ENCODE results near the gene CATSPERZ.

CATSPERZ gene, protein sequence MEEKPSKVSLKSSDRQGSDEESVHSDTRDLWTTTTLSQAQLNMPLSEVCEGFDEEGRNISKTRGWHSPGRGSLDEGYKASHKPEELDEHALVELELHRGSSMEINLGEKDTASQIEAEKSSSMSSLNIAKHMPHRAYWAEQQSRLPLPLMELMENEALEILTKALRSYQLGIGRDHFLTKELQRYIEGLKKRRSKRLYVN

DNA sequence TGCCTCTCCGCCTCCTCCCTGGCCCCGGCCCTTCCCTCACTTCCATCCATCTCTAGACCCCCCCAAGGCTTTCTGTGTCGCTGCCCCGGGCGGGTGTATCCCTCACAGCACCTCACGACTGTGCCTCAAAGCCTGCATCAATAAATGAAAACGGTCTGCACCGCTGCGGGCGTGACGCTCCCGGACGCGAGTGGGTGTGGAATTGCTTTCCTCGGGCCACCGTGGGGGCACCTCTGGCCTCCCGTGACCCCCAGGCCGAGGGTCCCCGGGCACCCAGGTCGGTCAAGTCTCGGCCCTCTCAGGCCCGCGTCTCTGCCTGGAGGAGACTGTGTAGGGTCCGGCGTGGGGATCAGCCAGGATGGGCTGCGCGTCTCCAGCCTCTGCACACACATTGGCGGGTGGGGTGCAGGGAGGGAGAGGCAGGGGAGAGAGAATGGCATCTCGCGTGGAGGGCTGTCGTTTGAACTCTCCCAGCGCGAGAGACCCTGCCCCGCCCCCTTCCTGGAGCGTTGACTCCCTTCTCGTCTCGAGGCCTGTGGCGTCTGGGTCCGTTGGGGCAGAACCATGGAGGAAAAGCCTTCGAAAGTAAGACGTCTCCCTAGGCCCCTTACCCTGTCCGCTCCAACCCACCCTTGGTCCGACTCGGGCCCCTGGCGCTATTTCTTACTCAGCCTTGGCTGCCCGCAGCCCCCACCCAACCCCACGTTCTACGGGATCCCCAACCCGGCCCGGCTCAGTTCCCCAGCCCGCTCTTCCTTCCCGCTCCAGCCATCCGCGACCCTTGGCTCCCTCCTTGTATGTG lies at the start of gene CATSPERZ:
TSS of gene CATSPERZ (plus strand) at position 512 of the 802 bp plus-strand sequence. CDS start at position 565, 53 bp downstream.
- DNase-seq (ENCODE audit: low read depth) = no peak

DNA sequence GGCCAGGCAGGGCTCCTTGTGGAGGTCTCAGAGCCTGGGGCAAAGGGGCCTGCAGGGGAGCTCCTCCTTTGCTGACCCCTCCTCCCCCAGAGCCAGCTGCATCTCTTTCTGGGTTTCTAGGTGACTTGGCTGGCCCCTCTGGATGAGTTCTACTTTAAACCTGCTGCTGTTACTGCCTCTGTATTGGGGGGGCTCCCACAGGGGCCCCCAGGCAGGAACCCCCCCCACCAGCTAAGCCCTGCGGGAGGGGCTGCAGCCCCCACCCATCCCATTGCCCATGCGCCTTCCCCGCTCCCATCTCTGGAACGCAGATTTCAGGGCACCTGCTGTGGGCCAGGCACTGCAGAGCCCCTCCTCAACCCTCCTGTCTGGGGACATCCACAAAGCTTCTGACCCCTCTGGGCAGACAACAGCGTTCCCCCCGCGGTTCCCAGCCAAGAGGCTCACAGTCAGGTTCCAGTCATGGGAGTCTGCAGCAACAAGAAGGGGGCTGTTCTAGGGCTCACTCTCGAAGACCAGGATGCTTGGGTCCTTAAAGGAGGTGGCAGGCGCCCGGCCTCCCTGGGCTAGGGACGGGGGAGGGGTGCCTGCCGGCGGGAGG lies 49.6 kb upstream of the CATSPERZ start:
- DNase-seq (ENCODE audit: low read depth) = no peak

DNA sequence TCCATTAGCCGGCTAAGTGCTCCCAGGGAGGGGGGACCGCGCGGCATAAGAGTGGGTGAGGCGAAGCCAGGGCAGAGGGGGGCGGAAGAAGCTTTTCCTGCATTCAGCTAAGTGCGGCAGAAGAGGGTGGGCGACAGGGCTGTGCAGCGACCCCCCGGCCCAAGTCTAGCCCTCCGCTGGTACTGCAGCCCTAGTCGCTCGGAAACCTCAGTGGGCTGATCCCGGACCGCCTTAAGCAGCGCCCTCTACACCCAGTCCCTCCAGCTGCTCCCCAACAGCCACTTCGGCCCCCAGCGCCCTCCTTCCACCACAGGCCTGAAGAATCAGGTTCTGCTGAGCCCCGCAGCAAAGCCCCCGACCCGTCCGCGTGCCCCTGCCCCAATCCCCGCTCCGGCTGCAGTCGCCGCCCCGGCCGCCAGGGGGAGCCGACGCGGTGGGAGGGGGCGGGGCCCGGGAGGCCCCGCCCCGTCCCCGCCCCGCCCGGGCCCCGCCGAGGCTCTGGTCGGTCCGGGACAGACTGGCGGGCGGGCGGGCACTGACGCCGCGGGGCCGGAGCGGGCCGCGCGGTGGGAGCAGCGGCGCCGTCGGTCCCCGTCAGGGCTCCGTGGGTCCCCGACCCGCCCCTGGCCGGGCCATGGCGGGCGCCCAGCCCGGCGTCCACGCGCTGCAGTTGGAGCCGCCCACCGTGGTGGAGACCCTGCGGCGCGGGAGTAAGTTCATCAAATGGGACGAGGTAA lies 49.0 kb upstream of the CATSPERZ start, which contains the start of gene PLCB3:
TSS of gene PLCB3 (plus strand) at position 515 of the 737 bp plus-strand sequence. CDS start at position 635, 120 bp downstream.
- DNase-seq (ENCODE audit: low read depth) = peak; percentile 29

DNA sequence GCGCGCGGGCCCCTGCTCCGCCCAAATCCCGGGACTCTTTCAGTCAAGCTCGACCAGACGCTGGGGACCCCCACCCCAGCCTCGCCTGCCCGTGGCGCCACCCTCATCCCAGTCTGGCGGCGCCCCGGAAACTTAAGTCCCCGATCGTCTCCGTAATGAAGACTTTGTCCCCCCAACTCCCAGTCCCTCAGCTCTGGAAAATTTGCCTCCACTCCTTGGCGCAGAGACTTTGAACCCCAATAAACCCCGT lies 48.5 kb upstream of the CATSPERZ start:
- DNase-seq (ENCODE audit: low read depth) = no peak

DNA sequence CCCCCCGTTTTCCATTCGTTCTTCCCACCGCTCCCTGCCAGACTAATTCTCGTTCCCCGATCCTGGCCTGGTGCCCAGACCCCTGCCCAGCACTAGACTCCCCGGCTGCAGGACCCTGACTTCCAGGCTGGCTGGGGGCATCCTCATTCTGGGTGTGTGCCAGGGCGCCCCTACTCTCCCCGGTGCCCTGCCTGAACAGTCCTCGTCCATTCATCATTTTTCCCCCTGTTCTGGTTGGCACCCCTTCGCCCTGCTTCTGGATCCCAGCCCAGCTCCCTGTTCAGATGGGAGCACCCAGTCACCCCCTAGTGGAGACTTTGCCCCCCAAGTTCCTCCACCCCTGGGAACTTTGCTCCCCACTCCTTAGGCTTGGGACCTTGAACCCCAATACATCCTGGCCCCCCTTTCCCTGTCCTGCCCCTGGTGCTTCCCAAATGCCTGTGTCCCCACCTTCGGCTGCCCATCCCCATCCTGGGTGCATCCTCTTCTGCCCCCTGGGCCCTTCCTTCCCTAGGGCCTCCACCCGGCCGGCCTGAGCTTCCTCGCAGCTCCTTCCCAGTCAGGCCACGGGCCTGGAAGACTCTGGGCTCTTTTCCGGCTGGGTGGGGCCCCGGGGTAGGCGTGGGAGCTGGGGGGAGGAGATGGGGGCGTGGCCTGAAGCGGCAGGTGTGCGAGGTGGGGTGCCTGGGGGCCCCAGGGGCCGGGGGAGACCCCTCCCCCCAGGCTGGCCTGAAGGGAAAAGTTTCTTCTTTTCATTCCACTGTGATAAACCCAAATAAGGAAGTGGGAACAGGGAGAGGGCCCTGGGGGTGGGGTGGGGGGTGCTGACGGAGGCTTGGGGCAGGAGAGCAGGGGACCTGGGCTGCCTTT lies 47.9 kb upstream of the CATSPERZ start:
- DNase-seq (ENCODE audit: low read depth) = peak; percentile 29

DNA sequence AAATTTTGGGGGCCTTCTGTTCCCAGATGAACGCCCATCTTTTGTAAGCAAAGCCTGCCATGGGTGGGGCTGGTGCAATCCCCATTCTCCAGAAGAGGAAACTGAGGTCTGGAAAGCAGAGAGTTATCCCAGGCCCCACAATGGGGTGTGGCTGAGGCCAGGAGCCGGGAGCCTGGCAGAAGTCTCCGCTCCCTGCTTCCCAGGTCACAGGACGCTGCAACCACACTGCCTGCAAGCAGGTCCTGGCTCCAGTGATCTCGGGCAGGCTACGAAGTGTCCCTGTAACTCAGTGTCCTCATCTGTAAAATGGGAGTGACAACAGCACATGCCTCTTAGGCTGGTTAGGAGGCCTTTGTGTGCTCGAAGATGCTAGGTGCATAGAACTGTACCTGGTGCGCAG lies 47.1 kb upstream of the CATSPERZ start:
- no peak for DNase-seq (ENCODE audit: low read depth)

DNA sequence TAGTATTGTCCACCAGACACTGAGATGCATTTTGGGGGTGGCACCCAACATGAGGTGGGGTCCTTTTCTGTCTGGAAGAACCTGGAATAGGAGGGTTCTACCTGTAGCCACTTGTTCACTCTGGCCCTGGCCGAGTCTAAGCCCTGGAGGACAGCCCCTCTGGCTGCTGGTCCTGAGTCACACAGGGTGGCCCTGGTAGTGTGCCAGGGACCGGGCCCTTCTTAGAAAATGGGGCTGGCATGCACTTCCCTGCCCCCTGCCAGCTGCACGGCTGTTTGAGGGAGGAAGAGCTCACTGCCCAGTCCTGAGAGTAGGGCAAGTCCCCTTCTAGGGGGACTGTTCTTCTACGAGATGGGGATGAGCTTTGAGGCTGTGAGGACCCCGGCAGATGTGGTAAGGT lies 46.7 kb upstream of the CATSPERZ start:
- no peak for DNase-seq (ENCODE audit: low read depth)

DNA sequence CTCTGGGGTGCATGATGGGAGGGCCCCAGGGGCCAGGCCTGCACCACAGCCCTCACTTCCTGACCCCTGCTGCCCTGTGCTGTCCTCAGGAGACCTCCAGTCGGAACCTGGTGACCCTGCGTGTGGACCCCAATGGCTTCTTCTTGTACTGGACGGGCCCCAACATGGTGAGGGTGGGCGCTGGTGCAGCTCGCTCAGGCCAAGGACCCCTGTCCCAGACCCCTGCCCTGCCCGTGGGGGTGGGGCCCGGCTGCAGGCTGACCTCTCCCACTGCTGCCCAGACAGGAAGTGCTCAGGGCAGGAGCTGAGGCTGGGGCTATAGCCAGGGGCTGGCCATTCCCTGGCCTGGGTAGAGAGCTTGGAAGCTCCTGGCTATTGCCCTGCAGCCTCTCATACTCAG lies 45.8 kb upstream of the CATSPERZ start:
- DNase-seq (ENCODE audit: low read depth) = no peak

DNA sequence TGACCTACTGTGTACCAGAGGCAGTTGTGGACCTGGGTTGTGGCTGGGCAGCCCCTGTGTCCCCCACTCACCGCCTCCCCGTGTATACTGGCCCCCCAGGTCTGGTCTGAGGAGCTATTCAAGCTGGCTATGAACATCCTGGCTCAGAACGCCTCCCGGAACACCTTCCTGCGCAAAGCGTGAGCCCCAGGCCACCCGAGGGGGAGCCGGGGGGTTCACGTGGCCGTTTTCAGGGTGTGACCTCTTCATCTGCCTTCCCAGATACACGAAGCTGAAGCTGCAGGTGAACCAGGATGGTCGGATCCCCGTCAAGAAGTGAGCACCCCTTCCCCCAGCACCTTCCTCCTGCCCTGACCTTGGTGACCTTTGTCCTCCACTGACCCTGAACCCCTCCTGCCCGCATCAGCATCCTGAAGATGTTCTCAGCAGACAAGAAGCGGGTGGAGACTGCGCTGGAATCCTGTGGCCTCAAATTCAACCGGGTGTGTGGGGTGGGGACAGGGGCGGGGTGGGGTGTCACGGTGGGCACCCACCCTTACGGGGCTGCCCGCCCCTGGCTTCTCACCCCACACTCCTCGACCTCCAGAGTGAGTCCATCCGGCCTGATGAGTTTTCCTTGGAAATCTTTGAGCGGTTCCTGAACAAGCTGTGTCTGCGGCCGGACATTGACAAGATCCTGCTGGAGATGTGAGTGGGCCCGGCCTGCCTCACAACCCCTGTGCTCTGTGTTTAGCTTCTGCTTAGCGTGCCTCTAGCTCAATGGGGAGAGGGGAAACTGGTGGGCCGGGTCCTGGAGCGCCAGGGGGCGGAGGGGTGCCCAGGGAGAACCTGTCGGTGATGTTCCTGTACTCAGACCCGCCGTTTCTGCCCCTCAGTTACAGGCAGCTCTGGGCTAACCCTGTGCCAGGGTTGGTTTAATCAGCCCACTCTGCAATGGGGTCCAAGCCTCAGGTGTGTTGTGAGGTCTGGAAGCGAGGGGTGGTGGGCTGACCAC lies 44.7 kb upstream of the CATSPERZ start:
- no peak for DNase-seq (ENCODE audit: low read depth)

DNA sequence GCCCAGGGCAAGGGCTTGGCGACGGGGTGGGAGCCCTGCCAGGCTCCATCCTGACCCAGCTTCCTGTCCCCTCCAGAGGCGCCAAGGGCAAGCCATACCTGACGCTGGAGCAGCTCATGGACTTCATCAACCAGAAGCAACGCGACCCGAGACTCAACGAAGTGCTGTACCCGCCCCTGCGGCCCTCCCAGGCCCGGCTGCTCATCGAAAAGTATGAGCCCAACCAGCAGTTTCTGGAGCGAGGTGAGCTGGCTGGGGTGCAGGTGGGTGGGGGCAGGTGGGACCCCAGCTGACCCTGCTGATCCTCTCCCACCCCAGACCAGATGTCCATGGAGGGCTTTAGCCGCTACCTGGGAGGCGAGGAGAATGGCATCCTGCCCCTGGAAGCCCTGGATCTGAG lies 43.9 kb upstream of the CATSPERZ start:
- DNase-seq (ENCODE audit: low read depth) = no peak

DNA sequence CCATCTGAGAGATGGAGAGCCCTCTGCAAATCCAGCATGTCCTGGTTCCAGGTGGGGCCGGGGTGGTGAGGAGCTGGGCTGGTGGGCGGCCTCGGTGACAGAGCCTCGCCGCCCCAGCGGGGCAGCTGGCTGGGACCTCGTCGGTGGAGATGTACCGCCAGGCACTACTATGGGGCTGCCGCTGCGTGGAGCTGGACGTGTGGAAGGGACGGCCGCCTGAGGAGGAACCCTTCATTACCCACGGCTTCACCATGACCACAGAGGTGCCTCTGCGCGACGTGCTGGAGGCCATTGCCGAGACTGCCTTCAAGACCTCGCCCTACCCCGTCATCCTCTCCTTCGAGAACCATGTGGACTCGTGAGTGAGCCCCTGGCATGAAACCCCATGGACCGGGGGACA lies 41.8 kb upstream of the CATSPERZ start:
- no peak for DNase-seq (ENCODE audit: low read depth)

DNA sequence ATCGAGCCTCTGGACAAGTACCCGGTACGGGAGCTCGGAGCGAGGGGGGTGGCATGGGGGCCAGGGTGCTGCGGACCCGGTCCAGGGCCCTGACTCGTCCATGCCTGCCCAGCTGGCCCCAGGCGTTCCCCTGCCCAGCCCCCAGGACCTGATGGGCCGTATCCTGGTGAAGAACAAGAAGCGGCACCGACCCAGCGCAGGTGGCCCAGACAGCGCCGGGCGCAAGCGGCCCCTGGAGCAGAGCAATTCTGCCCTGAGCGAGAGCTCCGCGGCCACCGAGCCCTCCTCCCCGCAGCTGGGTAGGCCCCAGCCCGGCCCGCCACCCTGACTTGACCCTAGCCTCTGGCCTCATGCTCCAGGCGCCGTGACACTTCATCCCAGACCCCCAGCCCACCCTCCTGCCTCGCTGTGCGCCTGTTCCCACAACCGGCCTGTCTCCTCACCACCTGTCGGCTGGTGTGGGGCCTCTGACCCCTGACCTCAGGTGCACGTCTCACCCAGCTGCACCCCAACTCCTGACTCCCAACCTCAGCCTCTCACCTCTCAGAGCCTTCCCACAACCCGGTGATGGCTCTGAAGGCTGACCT lies 41.1 kb upstream of the CATSPERZ start:
- no peak for DNase-seq (ENCODE audit: low read depth)

DNA sequence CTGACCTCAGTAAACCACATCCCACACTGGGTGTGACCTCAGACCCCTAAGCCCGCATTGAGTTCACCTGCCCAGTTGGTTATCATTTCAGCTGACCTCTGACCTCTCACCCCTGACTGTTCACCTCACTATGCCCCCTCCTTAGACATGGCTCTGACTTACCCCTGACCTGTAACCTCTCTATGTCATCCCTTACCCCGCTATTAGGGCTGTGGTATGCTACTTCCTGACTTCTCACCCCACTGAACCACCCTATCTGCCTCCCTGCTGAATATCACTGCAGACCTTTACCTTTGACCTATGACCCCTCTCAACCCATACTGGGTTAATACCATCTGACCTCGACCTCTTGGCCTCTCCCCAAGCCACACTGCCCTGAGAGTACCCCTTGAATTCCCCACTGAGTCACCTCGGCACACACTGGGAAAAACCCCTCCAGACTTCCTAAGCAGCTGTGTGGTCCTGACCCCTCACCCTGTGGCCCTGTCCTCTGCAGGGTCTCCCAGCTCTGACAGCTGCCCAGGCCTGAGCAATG lies 40.6 kb upstream of the CATSPERZ start:
- DNase-seq (ENCODE audit: low read depth) = no peak

DNA sequence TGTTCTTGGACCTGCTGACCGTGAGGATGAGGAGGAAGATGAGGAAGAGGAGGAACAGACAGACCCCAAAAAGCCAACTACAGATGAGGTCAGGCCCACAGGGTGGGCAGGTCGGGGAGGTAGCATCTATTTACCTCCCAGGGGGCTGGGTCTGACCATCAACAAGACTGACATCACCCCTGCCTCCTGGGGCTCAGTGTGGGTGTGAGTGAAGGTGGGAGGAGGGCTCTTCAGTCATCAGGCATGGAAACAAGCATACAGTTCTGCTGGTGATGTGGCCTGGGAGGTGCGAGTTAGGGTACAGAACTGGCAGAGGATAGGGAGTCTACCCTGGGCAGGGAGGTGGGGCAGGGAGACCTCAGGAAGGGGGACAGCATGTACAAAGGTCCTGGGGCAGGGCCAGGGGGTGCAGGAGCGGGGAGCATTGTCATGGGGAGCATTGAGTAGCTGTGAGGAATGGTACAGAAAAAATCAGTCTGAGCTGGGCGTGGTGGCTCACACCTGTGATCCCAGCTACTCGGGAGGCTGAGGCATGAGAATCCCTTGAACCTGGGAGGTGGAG lies 39.9 kb upstream of the CATSPERZ start:
- DNase-seq (ENCODE audit: low read depth) = no peak

DNA sequence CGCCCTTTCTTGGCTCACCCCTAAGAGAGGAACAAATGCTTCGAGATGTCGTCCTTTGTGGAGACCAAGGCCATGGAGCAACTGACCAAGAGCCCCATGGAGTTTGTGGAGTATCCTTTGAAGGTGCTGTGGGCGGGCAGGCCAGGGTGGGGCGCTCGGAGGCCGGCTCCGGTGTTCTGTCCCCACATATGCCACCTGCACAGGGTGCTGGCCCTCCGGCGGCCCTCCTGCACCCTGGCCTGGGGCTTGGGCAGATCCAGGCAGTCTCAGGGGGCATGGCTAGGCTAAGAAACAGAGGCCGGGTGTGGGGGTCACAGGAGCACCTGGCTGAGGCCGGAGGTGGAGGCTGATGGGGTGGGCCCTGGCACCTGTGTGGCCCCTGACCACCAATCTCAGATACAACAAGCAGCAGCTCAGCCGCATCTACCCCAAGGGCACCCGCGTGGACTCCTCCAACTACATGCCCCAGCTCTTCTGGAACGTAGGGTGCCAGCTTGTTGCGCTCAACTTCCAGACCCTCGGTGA lies 38.5 kb upstream of the CATSPERZ start:
- DNase-seq (ENCODE audit: low read depth) = no peak

DNA sequence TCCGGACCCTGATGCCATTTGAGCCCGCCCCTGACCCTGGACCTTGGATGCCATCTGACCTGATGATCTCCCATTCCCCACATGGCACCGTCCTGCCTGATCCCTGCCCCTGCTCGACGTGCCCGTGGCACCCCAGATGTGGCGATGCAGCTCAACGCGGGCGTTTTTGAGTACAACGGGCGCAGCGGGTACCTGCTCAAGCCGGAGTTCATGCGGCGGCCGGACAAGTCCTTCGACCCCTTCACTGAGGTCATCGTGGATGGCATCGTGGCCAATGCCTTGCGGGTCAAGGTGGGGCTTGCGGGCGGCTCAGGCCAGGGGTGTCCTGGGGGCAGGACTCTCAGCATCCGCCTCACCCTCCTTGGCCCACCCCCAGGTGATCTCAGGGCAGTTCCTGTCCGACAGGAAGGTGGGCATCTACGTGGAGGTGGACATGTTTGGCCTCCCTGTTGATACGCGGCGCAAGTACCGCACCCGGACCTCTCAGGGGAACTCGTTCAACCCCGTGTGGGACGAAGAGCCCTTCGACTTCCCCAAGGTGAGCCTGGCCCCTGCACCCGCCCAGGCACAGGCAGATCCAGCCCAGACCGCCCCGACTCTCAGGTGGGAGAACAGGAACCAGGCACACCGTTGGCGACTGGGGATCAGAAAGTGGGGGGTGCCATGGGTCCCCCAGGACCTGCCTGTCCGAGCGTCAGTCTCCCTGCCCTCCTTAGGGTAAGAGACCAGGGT lies 37.7 kb upstream of the CATSPERZ start:
- no peak for DNase-seq (ENCODE audit: low read depth)

DNA sequence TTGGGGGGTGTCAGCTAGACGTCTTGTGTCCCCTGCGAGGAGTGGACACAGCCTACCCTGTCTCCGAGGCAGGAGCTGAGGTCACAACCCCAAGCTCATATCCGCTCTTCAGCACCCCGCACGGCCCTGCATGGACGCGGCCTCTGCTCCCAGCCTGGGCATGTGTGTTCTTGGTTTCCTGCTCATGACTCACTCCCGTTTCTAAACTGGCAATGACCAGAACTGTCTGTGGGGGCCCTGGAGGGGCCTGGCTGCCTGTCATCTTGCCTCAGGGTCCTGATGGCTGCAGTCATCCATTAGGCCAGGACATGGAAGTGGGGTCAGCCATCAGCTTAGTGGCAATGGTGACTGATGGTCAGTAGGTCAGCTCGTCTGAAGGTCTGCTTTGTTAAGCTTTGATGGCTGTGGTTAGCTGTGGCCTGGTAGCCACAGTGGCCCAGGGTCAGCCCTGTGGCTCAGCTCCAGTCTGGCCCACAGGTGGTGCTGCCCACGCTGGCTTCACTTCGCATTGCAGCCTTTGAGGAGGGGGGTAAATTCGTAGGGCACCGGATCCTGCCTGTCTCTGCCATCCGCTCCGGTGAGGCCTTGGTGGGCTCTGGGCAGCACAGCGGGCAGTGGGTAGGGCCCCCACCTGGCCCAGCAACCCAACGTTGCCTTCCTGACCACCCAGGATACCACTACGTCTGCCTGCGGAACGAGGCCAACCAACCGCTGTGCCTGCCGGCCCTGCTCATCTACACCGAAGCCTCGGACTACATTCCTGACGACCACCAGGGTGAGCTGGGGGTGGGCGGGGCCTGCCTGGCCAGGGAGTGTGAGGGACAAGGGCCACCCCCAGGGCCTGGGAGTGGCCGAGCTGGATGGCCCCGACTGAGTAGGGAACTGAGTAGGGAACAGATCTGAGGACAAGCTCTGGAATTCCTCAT lies 36.9 kb upstream of the CATSPERZ start:
- peak; percentile 86 for DNase-seq (ENCODE audit: low read depth)

DNA sequence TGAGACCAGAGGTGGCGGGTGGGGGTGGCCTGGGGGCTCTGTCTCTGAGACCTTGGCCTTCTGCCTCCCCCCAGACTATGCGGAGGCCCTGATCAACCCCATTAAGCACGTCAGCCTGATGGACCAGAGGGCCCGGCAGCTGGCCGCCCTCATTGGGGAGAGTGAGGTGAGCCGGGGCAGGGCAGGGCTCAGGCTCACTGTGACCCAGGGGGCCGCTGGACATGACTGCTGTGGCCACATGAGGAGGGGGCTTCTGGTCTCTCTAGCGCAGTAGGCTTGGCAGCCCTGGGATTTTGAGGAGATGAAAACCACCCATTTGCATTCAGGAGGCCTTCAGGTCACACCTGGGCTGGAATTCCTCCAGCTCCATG lies 36.2 kb upstream of the CATSPERZ start:
- no peak for DNase-seq (ENCODE audit: low read depth)

Data from iris pigment epithelial cell (primary cell).